A673 (cell line): ENCODE measurements around the gene GFRAL. TPM values are rescaled to one million over a fixed set of nuclear protein-coding genes. Genes with fewer than 3 reads are reported as not detected.
A peak's percentile ranks its signal among the peaks of the same experiment; 100 is the strongest.

Experiments
- BruUV-seq: library from RNA; stranded (reverse); fragments of 400-500 nt; replicated peaks from 2 replicates; lab custom pipeline; 2021; lab: Mats Ljungman, UMichigan
- CTCF ChIA-PET: fragments of 300-600 bp; sonication (Branson Sonifier 250); formaldehyde crosslinking; loops from one replicate; lab custom pipeline; 2022; ENCODE audit warnings: antibody characterized with exemption; lab: Charles Lee
- POLR2A ChIA-PET: fragments of 300-600 bp; sonication (Branson Sonifier 250); formaldehyde crosslinking; loops from one replicate; lab custom pipeline; 2022; ENCODE audit warnings: antibody characterized with exemption; ENCODE audit not compliant: low non-redundant PET; lab: Charles Lee
- DNase-seq: peaks from one replicate; pipeline ENCODE4 v3.0.0-alpha.2; 2015; ENCODE audit warnings: low spot score
- H3K27ac ChIP-seq: fragments of 200-600 bp; sonication (generic); 2 replicates; pipeline ENCODE4 v1.5.1; 2016; ENCODE audit warnings: mixed run types, low read depth, mild to moderate bottlenecking, mixed read lengths, antibody characterized with exemption, low read length; ENCODE audit not compliant: poor library complexity, severe bottlenecking
- H3K27me3 ChIP-seq: fragments of 200-600 bp; sonication (generic); replicated peaks from 2 replicates; pipeline ENCODE4 v1.6.1; 2017; ENCODE audit warnings: mixed run types, low read depth, mild to moderate bottlenecking, mixed read lengths, antibody characterized with exemption, low read length; ENCODE audit not compliant: insufficient read depth, poor library complexity
- H3K36me3 ChIP-seq: fragments of 200-600 bp; sonication (generic); 2 replicates; pipeline ENCODE4 v1.6.1; 2016; ENCODE audit warnings: mixed run types, mild to moderate bottlenecking, mixed read lengths, antibody characterized with exemption, low read length; ENCODE audit not compliant: insufficient read depth, poor library complexity, severe bottlenecking
- H3K4me1 ChIP-seq: fragments of 200-600 bp; sonication (generic); 2 replicates; pipeline ENCODE4 v1.6.1; 2017; ENCODE audit warnings: mixed run types, mild to moderate bottlenecking, mixed read lengths, antibody characterized with exemption, low read length; ENCODE audit not compliant: insufficient read depth, poor library complexity, severe bottlenecking
- H3K4me3 ChIP-seq: fragments of 200-600 bp; sonication (generic); 2 replicates; pipeline ENCODE4 v1.5.1; 2016; ENCODE audit warnings: low read depth, mixed run types, mild to moderate bottlenecking, mixed read lengths, low read length; ENCODE audit not compliant: poor library complexity, severe bottlenecking
- H3K9me3 ChIP-seq: fragments of 200-600 bp; sonication (generic); 2 replicates; pipeline ENCODE4 v1.6.1; 2016; ENCODE audit warnings: mixed run types, low read depth, mild to moderate bottlenecking, mixed read lengths, antibody characterized with exemption, low read length; ENCODE audit not compliant: poor library complexity, severe bottlenecking
- CTCF ChIP-seq: fragments of 300-800, 200-600 bp; sonication (generic); conservative IDR thresholded peaks from 2 replicates; pipeline ENCODE4 v1.5.1; 2017; ENCODE audit warnings: low read depth, mild to moderate bottlenecking, antibody characterized with exemption, low read length, moderate library complexity, mixed read lengths
- EZH2 ChIP-seq: fragments of 200-600 bp; sonication (generic); IDR thresholded peaks from 2 replicates; pipeline ENCODE4 v1.6.1; 2017; ENCODE audit warnings: borderline replicate concordance, low read depth, mild to moderate bottlenecking, mixed read lengths, antibody characterized with exemption, low read length; ENCODE audit not compliant: poor library complexity, severe bottlenecking
- intact Hi-C: fragments of 100-400 bp; cut with micrococcal nuclease; formaldehyde crosslinking; loops from one replicate; pipeline ENCODE4 v1.10.0; 2022; ENCODE audit not compliant: unreplicated experiment
- total RNA-seq: library from RNA; stranded (reverse); gene quantifications from 2 replicates; pipeline ENCODE4 v1.2.3, GENCODE V29; 2021

The GFRAL gene
- total RNA-seq, 1 experiment from 2014 or later = not detected

GRCh38 chr6:55448451-55448850 is 121.2 kb downstream of the GFRAL start:
- TF ChIP-seq EZH2 = no peak
- no peak for TF ChIP-seq CTCF
- CTCF ChIA-PET = interaction anchor here (0.6 kb wide), 1 partner anchor 844 kb away, joined by 3 read pairs; no protein-coding TSS in a partner anchor

DNA sequence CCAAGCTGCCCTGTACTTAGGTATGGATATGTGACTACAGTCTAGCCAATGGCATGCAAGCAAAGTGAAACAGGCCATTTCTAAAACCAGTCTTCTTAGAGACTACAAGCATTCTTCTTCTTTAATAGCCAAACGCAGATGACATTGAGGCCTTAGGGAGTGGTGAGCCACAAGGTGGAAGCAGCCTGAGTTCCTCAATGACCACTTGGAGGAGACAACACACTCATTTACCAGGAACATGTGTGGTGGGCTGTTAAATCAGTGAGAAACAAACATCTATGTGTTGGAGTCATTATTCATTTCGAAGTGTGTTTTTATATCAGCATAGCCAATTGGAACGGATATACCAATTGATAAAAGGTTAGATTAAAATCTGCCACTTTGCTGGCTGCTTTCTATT is 122.0 kb downstream of the GFRAL start:
- no peak overlapping the region for H3K27ac ChIP-seq
- POLR2A ChIA-PET = no interaction called here
- no peaks in the 10 kb centered on the region for H3K4me1 ChIP-seq
- H3K9me3 ChIP-seq = no peaks in the 10 kb centered on the region
- H3K4me3 ChIP-seq = no peak overlapping the region
- TF ChIP-seq EZH2 (no peak), CTCF (peak; percentile 45)
- CTCF ChIA-PET = interaction anchor here (0.6 kb wide), 1 partner anchor 843 kb away, joined by 3 read pairs; no protein-coding TSS in a partner anchor
- BruUV-seq = no TSS peak
- peak; percentile 32 for DNase-seq
- intact Hi-C loops = loop anchor here (5.0 kb wide), 2 partner anchors 438 to 493 kb away; no protein-coding TSS in a partner anchor
- no peaks in the 10 kb centered on the region for H3K27me3 ChIP-seq
- no peaks in the 10 kb centered on the region for H3K36me3 ChIP-seq

More at GRCh38 chr6:55448451-55448850, 121.2 kb downstream of the GFRAL start:
- no peaks in the 10 kb centered on the region for H3K36me3 ChIP-seq
- H3K4me3 ChIP-seq = no peak overlapping the region
- H3K27ac ChIP-seq = no peak overlapping the region
- DNase-seq = no peak
- H3K27me3 ChIP-seq = no peaks in the 10 kb centered on the region
- BruUV-seq = no TSS peak
- no peaks in the 10 kb centered on the region for H3K4me1 ChIP-seq
- no peaks in the 10 kb centered on the region for H3K9me3 ChIP-seq
- POLR2A ChIA-PET = no interaction called here
- intact Hi-C loops = loop anchor here (5.0 kb wide), 2 partner anchors 439 to 494 kb away; no protein-coding TSS in a partner anchor

DNA sequence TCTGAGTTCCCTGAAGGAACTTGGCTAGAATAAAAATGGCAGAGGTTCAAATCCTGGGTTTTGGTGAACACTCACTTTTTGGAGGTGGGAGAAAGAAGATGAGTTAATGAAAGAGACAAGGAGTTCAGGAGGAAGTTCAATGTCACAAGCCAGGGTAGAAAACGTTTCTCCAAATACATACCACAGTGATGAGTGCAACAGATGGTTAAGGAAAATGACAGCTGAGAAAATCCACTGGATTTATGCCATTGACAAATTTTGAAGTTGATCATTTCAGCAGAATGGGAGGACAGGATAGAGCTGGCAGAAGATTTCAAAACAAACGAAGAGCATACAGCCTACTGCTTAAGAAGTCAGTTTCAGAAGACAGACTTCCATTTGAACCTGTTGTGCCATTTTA is 122.7 kb downstream of the GFRAL start:
- TF ChIP-seq EZH2 (no peak), CTCF (no peak)
- BruUV-seq = no TSS peak
- intact Hi-C loops = no loop called here
- H3K36me3 ChIP-seq = no peaks in the 10 kb centered on the region
- no peak overlapping the region for H3K4me3 ChIP-seq
- no peaks in the 10 kb centered on the region for H3K27me3 ChIP-seq
- ChIA-PET POLR2A (no interaction called here), CTCF (no interaction called here)
- no peak overlapping the region for H3K27ac ChIP-seq
- H3K9me3 ChIP-seq = no peaks in the 10 kb centered on the region
- H3K4me1 ChIP-seq = no peaks in the 10 kb centered on the region
- DNase-seq = no peak

Other genes with a start within 250 kb of the GFRAL start
- gene HCRTR2, start 153.0 kb upstream of the GFRAL start, total RNA-seq = not detected in 2 replicates